GM10266 (cell line): ENCODE measurements around the gene CCDC57.

Source experiments
- DNase-seq: peaks from one replicate; pipeline ENCODE4 v3.0.0; 2012; ENCODE audit errors: extremely low spot score
- TF ChIP-seq, protein P1 (sequence below): IDR thresholded peaks from 2 replicates; pipeline ENCODE4 v1.5.1; 2012; ENCODE audit warnings: mild to moderate bottlenecking, low read depth; ENCODE audit not compliant: control insufficient read depth, insufficient read depth; ENCODE audit errors: missing control alignments

CCDC57 gene

DNA sequence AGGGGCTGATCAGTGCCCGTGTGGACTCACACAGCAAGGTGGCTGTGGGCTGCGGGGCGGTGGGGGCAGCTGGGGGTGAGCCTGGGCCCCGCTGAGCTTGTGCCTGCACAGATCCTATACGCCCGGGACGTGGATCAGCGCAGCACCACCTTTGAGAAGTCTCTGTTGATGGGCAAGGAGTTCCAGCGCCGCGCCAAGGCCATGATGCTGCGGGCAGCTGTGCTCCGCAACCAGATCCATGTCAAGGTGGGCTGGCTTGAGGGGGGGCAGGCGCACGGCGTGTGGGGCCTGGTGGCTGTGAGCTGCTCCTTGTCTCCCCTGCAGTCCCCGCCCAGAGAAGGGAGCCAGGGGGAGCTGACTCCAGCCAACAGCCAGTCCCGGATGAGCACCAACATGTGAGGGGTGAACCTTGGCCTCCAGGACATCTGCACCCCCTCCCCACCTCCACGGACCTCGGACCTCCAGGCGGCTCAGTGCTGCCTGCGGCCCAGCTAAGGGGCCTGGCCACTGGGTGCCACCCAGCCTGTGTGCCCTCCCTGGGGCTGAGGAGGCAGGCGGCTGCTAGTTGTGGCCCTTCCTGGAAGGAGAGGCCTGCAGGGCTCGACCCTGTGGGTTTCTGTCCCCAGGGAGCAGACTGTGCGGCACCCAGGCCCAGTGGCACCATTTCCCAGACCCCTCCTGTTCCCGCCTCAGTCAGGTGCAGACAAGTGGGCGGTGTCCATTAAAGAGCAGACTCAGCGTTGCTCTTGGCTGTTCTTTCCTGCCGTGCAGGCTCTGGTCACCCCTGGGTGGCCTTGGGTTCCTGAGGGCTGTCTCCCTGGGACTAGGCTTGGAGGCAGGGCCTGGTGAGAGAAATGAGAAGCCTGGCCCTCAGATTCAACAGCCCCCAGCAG is 155.7 kb downstream of the CCDC57 start:
- DNase-seq = no peak
- TF ChIP-seq, protein P1, sequence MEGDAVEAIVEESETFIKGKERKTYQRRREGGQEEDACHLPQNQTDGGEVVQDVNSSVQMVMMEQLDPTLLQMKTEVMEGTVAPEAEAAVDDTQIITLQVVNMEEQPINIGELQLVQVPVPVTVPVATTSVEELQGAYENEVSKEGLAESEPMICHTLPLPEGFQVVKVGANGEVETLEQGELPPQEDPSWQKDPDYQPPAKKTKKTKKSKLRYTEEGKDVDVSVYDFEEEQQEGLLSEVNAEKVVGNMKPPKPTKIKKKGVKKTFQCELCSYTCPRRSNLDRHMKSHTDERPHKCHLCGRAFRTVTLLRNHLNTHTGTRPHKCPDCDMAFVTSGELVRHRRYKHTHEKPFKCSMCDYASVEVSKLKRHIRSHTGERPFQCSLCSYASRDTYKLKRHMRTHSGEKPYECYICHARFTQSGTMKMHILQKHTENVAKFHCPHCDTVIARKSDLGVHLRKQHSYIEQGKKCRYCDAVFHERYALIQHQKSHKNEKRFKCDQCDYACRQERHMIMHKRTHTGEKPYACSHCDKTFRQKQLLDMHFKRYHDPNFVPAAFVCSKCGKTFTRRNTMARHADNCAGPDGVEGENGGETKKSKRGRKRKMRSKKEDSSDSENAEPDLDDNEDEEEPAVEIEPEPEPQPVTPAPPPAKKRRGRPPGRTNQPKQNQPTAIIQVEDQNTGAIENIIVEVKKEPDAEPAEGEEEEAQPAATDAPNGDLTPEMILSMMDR = no peak

GRCh38 chr17:82055965-82056728 is 156.5 kb downstream of the CCDC57 start:
- TF ChIP-seq, protein P1 = no peak
- DNase-seq = no peak

DNA sequence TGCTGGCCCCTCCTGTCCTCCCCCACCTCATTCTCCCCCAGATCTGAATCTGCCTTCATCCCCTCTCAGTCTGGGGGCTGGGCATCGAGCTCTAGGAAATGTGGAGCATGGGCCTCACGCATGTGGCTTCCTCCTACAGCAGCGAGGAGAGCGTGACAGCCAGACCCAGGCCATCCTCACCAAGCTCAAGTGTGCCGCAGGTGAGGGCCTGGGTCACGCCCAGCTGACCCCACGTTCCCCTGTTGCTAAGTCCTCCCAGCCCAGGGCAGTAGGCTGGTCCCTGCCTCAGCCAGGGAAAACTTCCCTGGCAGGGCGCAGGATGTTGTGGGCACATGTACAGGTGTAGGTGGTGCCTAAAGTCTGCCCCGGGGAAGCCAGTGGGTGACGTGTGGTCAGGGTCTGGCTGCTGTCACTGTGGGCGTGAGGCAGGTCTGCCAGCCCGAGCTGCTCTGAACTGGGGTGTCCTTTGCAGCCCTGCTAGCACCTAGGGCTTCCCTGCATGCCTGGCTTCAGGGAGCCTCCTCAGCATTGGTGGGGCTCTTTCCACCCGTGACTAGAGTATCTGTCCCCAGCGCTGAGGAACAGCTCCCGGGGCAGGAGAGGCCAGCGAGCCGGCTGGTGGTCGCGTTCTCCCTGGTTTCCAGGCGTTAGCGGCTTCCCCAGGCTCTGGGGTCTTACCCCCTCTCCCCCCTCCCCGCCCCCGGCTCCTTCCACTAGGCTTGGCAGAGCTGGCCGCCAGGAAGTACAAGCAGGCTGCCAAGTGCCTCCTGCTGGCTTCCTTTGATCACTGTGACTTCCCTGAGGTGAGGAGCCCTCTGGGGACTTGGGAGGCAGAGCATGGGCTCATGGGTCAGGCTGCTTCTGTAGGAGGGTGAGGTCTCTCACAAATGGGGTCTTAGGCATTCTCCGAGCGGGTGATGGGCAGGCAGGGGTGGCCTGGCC is 157.3 kb downstream of the CCDC57 start:
- TF ChIP-seq, protein P1 = no peak
- no peak for DNase-seq

- no peak for DNase-seq
- TF ChIP-seq, protein P1 = no peak
Observed at GRCh38 chr17:82054351-82055022, 158.2 kb downstream of the CCDC57 start.

- TF ChIP-seq, protein P1 = no peak
- DNase-seq = no peak
Observed at GRCh38 chr17:82053556-82054263, 158.9 kb downstream of the CCDC57 start.

DNA sequence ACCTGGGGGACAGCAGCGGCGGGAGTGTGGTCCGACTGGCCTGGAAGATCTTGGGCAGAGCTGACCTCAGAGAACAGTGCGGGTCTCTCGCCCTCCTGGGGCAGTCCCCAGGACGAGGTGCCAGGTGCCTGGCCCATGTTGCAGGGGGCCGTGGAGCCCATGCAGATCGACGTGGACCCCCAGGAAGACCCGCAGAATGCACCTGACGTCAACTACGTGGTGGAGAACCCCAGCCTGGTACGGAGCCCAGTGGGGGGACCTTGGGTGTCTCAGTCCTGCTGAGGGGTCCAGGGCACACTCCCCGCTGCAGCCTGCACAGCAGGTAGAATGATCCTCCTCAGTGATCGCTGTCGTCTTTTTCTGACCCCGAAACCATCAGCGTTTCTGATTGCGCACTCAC is 159.5 kb downstream of the CCDC57 start:
- TF ChIP-seq, protein P1 = no peak
- DNase-seq = no peak
